Neural crest cell (in vitro differentiated cells): ENCODE measurements around the gene TJP2. TPM values are rescaled to one million over a fixed set of nuclear protein-coding genes. Genes with fewer than 3 reads are reported as not detected.

Experiments used
- DNase-seq: peaks from one replicate; pipeline ENCODE4 v3.0.0; 2021; ENCODE audit warnings: low read depth, mixed read lengths, low spot score
- H3K27ac Mint-ChIP-seq: one replicate; pipeline ENCODE4 v1.8.0; 2021; ENCODE audit warnings: mild to moderate bottlenecking, mixed read lengths; ENCODE audit not compliant: unreplicated experiment
- H3K27me3 Mint-ChIP-seq: 2 replicates; pipeline ENCODE4 v1.8.0; 2021; ENCODE audit warnings: low read depth, mild to moderate bottlenecking, mixed read lengths
- H3K36me3 Mint-ChIP-seq: 2 replicates; pipeline ENCODE4 v1.8.0; 2021; ENCODE audit warnings: low read depth, mild to moderate bottlenecking, mixed read lengths
- H3K4me1 Mint-ChIP-seq: 2 replicates; pipeline ENCODE4 v1.8.0; 2021; ENCODE audit warnings: mixed read lengths
- H3K4me3 Mint-ChIP-seq: one replicate; pipeline ENCODE4 v1.8.0; 2021; ENCODE audit warnings: mild to moderate bottlenecking, mixed read lengths
- H3K9me3 Mint-ChIP-seq: 2 replicates; pipeline ENCODE4 v1.8.0; 2021; ENCODE audit warnings: mixed read lengths
- CTCF ChIP-seq: fragments of 200-600 bp; sonication (generic); conservative IDR thresholded peaks from 2 replicates; pipeline ENCODE4 v1.5.0; 2021; ENCODE audit warnings: antibody characterized with exemption, mild to moderate bottlenecking
- long read RNA-seq: library from polyadenylated mRNA; unstranded; transcript quantifications from one replicate; pipeline ENCODE4 v2.0.0, GENCODE V29; 2020
- total RNA-seq: library from RNA; stranded (reverse); gene quantifications from 2 replicates; pipeline ENCODE4 v1.2.1, GENCODE V29; 2021

Gene TJP2
- total RNA-seq = 24.0 and 27.8 TPM in 2 replicates
- long read RNA-seq, partial matches to known transcripts = 8 of 9 reads
- long read RNA-seq, other reads (novel, unspliced or antisense) = 1 of 9 reads

- no peak within 1 kb of the TSS for H3K27ac Mint-ChIP-seq
- H3K4me3 Mint-ChIP-seq = peak within 1 kb of the TSS; percentile 88
- no peaks in the 10 kb centered on the region for H3K36me3 Mint-ChIP-seq
- peak; percentile 46 for DNase-seq
- no peaks in the 10 kb centered on the region for H3K9me3 Mint-ChIP-seq
- no peak for TF ChIP-seq CTCF
- H3K4me1 Mint-ChIP-seq = peaks cover 20% of the 10 kb centered on the region
- H3K27me3 Mint-ChIP-seq = peaks cover 55% of the 10 kb centered on the region
Observed at GRCh38 chr9:69173891-69174615, at the start of gene TJP2. Gene TJP2, plus strand, starts transcription at chr9:69174277. Its CDS starts 96 bp downstream, at chr9:69174373.

- Mint-ChIP-seq H3K4me1 (no peaks in the 10 kb centered on the region), H3K9me3 (no peaks in the 10 kb centered on the region), H3K27ac (no peak overlapping the region), H3K4me3 (no peak overlapping the region), H3K36me3 (peaks cover 6% of the 10 kb centered on the region), H3K27me3 (peaks cover 4% of the 10 kb centered on the region)
- TF ChIP-seq CTCF = no peak
- DNase-seq = no peak
Observed at GRCh38 chr9:69130456-69131441, 43.3 kb upstream of the TJP2 start.

- Mint-ChIP-seq H3K4me1 (no peaks in the 10 kb centered on the region), H3K27me3 (peaks cover 4% of the 10 kb centered on the region), H3K4me3 (no peak overlapping the region), H3K9me3 (no peaks in the 10 kb centered on the region), H3K27ac (no peak overlapping the region), H3K36me3 (peaks cover 6% of the 10 kb centered on the region)
- DNase-seq = no peak
- TF ChIP-seq CTCF = no peak
Observed at GRCh38 chr9:69131682-69132081, 42.4 kb upstream of the TJP2 start.

GRCh38 chr9:69132361-69132760, 41.7 kb upstream of the TJP2 start:
- Mint-ChIP-seq H3K27me3 (peaks cover 4% of the 10 kb centered on the region), H3K4me1 (no peaks in the 10 kb centered on the region), H3K36me3 (peaks cover 6% of the 10 kb centered on the region), H3K9me3 (no peaks in the 10 kb centered on the region), H3K27ac (no peak overlapping the region), H3K4me3 (no peak overlapping the region)
- DNase-seq = no peak
- TF ChIP-seq CTCF = no peak

GRCh38 chr9:69134412-69134811, 39.7 kb upstream of the TJP2 start:
- H3K27me3 Mint-ChIP-seq = no peaks in the 10 kb centered on the region
- no peaks in the 10 kb centered on the region for H3K9me3 Mint-ChIP-seq
- peaks cover 16% of the 10 kb centered on the region for H3K36me3 Mint-ChIP-seq
- no peak for TF ChIP-seq CTCF
- H3K4me1 Mint-ChIP-seq = no peaks in the 10 kb centered on the region
- DNase-seq = no peak
- H3K4me3 Mint-ChIP-seq = no peak overlapping the region
- peak overlapping the region; percentile 88 for H3K27ac Mint-ChIP-seq
